Sigmoid colon (tissue), 7 donors: ENCODE measurements around the gene STRADA. TPM values are rescaled to one million over a fixed set of nuclear protein-coding genes. Genes with fewer than 3 reads are reported as not detected.

ENCODE experiments used
- DNase-seq: peaks from one replicate; pipeline ENCODE4 v3.0.0-alpha.2; 2019
- H3K27ac ChIP-seq, 4 donors: fragments of 200-600 bp; sonication (generic); one replicate each; pipeline ENCODE4 v1.5.1; 2016 to 2019; ENCODE audit warnings: mild to moderate bottlenecking in 1 of 4
- H3K27me3 ChIP-seq, 3 donors: fragments of 200-600 bp; sonication (generic); one replicate each; pipeline ENCODE4 v1.5.1; 2019; ENCODE audit warnings: mild to moderate bottlenecking in 1 of 3
- H3K36me3 ChIP-seq, 4 donors: fragments of 200-600 bp; sonication (generic); one replicate each; pipeline ENCODE4 v1.5.1; 2016 to 2019
- H3K4me1 ChIP-seq, 4 donors: fragments of 200-600 bp; sonication (generic); one replicate each; pipeline ENCODE4 v1.5.1; 2017 to 2019
- H3K4me3 ChIP-seq, 4 donors: fragments of 200-600 bp; sonication (generic); one replicate each; pipeline ENCODE4 v1.5.1; 2017 to 2019; ENCODE audit warnings: mild to moderate bottlenecking in 2 of 4, moderate library complexity in 1 of 4
- H3K9me3 ChIP-seq, 4 donors: fragments of 200-600 bp in 3 of 4; sonication (generic) in 3 of 4; one replicate each; pipeline versions ENCODE4 v1.5.1 to v1.6.1; 2013 to 2019
- CTCF ChIP-seq, 4 experiments: fragments of 450-650 bp in 3 of 4; fragments of 200-600 bp in 1 of 4; IDR thresholded peaks; one replicate each; pipeline ENCODE4 v1.5.1; 2016 to 2019; ENCODE audit warnings: antibody characterized with exemption in 4 of 4, mild to moderate bottlenecking in 3 of 4, moderate library complexity in 2 of 4
- EP300 ChIP-seq, 4 donors: sonication (generic); formaldehyde crosslinking; IDR thresholded peaks; one replicate each; pipeline ENCODE4 v1.6.1; 2017; ENCODE audit warnings: antibody characterized with exemption in 4 of 4
- POLR2A ChIP-seq, 2 donors: fragments of 450-650 bp; IDR thresholded peaks; one replicate each; pipeline ENCODE4 v1.6.1; 2016; ENCODE audit warnings: antibody characterized with exemption in 2 of 2, mild to moderate bottlenecking in 2 of 2, moderate library complexity in 2 of 2
- POLR2AphosphoS5 ChIP-seq, 4 donors: sonication (generic); formaldehyde crosslinking; IDR thresholded peaks; one replicate each; pipeline ENCODE4 v1.6.1; 2017; ENCODE audit warnings: antibody characterized with exemption in 4 of 4
- WGBS, 2 donors: extraction: QIAGEN DNeasy Blood & Tissue Kit; methylation state at CpG; one replicate each; pipeline ENCODE4 v1.1.7; 2013; 5-methylcytosine and 5-hydroxymethylcytosine counted together
- intact Hi-C: fragments of 100-400 bp; cut with DNase I; formaldehyde crosslinking; loops from one replicate; pipeline ENCODE4 v1.15.1; 2023
- polyA plus RNA-seq, 3 donors: library from polyadenylated mRNA; stranded (reverse); fragments of 200-250 nt; gene quantifications; one replicate each; pipeline ENCODE4 v1.2.3, GENCODE V29; 2013
- total RNA-seq, 4 donors: library from RNA; depleted of rRNA; stranded (reverse); fragments of >200 nt; gene quantifications; one replicate each; pipeline ENCODE4 v1.1.0, GENCODE V29; 2016
- donor health status: healthy with polysubstance abuse.
- donor health status: Bipolar disorder and iron deficiency.
- donor health status: healthy.

Gene STRADA
- total and polyA plus RNA-seq, 7 donors, result 7.2 to 45.1 (median 20.0) TPM

- Histone ChIP-seq H3K27ac (peak overlapping the region; percentile 97 to 99 (median 98)), H3K4me3 (peak overlapping the region; percentile 80 to 98 (median 92)), H3K27me3 (no peaks in the 10 kb centered on the region), H3K9me3 (no peaks in the 10 kb centered on the region), H3K36me3 (peaks cover 0 to 9% (median under 1%) of the 10 kb centered on the region in 4 donors), H3K4me1 (peaks cover 0 to 50% (median 40%) of the 10 kb centered on the region in 4 donors)
- TF ChIP-seq CTCF (IDR thresholded peaks at IDR 0.05) (no peak), EP300 (IDR thresholded peaks at IDR 0.05) (no peak), POLR2AphosphoS5 (IDR thresholded peaks at IDR 0.05) (no peak), POLR2A (IDR thresholded peaks at IDR 0.05) (no peak)
- intact Hi-C loops, result loop anchor here (2.0 kb wide), 1 partner anchor 30 kb away; no protein-coding TSS in a partner anchor
- no peak for DNase-seq
- 2 to 6% methylated on average over 7 of the region's 7 CpGs for WGBS, 2 donors
These were observed 31.2 kb upstream of the STRADA start for GRCh38 chr17:63772801-63773271.

- no peak for TF ChIP-seq CTCF (IDR thresholded peaks at IDR 0.05)
- TF ChIP-seq POLR2A (IDR thresholded peaks at IDR 0.05), result no peak
- TF ChIP-seq POLR2AphosphoS5 (IDR thresholded peaks at IDR 0.05), result no peak
- TF ChIP-seq EP300 (IDR thresholded peaks at IDR 0.05), result no peak
- no peak for DNase-seq
- Histone ChIP-seq H3K27ac (no peak overlapping the region), H3K9me3 (no peaks in the 10 kb centered on the region), H3K4me1 (peaks cover 0 to 22% (median 17%) of the 10 kb centered on the region in 4 donors), H3K27me3 (no peaks in the 10 kb centered on the region), H3K4me3 (no peak overlapping the region), H3K36me3 (peaks cover 5 to 24% (median 6%) of the 10 kb centered on the region in 4 donors)
- 90 to 93% methylated on average over 7 of the region's 7 CpGs for WGBS, 2 donors
- intact Hi-C loops, result no loop called here
These were observed 26.8 kb upstream of the STRADA start for GRCh38 chr17:63768433-63768832.

- no peak overlapping the region for H3K27ac ChIP-seq
- peaks cover 0 to 11% (median 7%) of the 10 kb centered on the region in 4 donors for H3K4me1 ChIP-seq
- no peak for TF ChIP-seq POLR2A (IDR thresholded peaks at IDR 0.05)
- H3K36me3 ChIP-seq, result peaks cover 9 to 40% (median 15%) of the 10 kb centered on the region in 4 donors
- DNase-seq, result no peak
- no peak overlapping the region for H3K4me3 ChIP-seq
- intact Hi-C loops, result no loop called here
- H3K27me3 ChIP-seq, result no peaks in the 10 kb centered on the region
- no peaks in the 10 kb centered on the region for H3K9me3 ChIP-seq
These were observed 25.2 kb upstream of the STRADA start for GRCh38 chr17:63766754-63767153.

GRCh38 chr17:63764716-63765115, 23.1 kb upstream of the STRADA start:
- peaks cover 9 to 61% (median 24%) of the 10 kb centered on the region in 4 donors for H3K36me3 ChIP-seq

More at GRCh38 chr17:63764716-63765115, 23.1 kb upstream of the STRADA start:
- H3K27me3 ChIP-seq, result no peaks in the 10 kb centered on the region
- no peak overlapping the region for H3K4me3 ChIP-seq
- no peaks in the 10 kb centered on the region for H3K9me3 ChIP-seq
- WGBS, 2 donors, result 76 to 79% methylated on average over 4 of the region's 4 CpGs
- H3K27ac ChIP-seq, result no peak overlapping the region
- intact Hi-C loops, result no loop called here
- peaks cover 0 to 3% (median 0%) of the 10 kb centered on the region in 4 donors for H3K4me1 ChIP-seq
- TF ChIP-seq EP300 (IDR thresholded peaks at IDR 0.05) (no peak), POLR2A (IDR thresholded peaks at IDR 0.05) (no peak), CTCF (IDR thresholded peaks at IDR 0.05) (no peak), POLR2AphosphoS5 (IDR thresholded peaks at IDR 0.05) (no peak)
- DNase-seq, result no peak
